Right lobe of liver (tissue), 6 donors: Measurements from ENCODE around the gene GVQW3. TPM values are rescaled to one million over a fixed set of nuclear protein-coding genes. Genes with fewer than 3 reads are reported as not detected.

Experiments
- ATAC-seq, 4 donors: fragments of 200-7000 bp; cut with Tn5 transposase; one replicate each; pipeline ENCODE4 v1.9.1; 2020; ENCODE audit warnings: mild to moderate bottlenecking in 4 of 4, moderate library complexity in 4 of 4
- DNase-seq, 3 donors: peaks; one replicate each; pipeline ENCODE4 v3.0.0-alpha.2; 2020
- H3K27ac ChIP-seq, 3 donors: fragments of 200-600 bp; one replicate each; pipeline ENCODE4 v1.8.0; 2022
- H3K27me3 ChIP-seq, 2 donors: fragments of 200-600 bp; one replicate each; pipeline ENCODE4 v1.8.0; 2022
- H3K36me3 ChIP-seq, 4 donors: fragments of 200-600 bp; sonication (generic) in 1 of 4; one replicate each; pipeline versions ENCODE4 v1.5.1 to v1.8.0; 2017 to 2022; ENCODE audit warnings: control low read depth in 1 of 4
- H3K4me1 ChIP-seq, 4 donors: fragments of 200-600 bp; sonication (generic) in 1 of 4; one replicate each; pipeline versions ENCODE4 v1.5.1 to v1.8.0; 2017 to 2022; ENCODE audit warnings: control low read depth in 1 of 4
- H3K4me3 ChIP-seq, 3 donors: fragments of 200-600 bp; one replicate each; pipeline ENCODE4 v1.8.0; 2022
- H3K9me3 ChIP-seq, 4 donors: fragments of 200-600 bp; sonication (generic) in 1 of 4; one replicate each; pipeline versions ENCODE4 v1.5.1 to v1.8.0; 2017 to 2022; ENCODE audit warnings: control low read depth in 1 of 4
- POLR2A ChIP-seq: fragments of 450-650 bp; IDR thresholded peaks from one replicate; pipeline ENCODE4 v1.6.1; 2017; ENCODE audit warnings: antibody characterized with exemption, mild to moderate bottlenecking
- WGBS: methylation state at CpG from one replicate; pipeline ENCODE4 v1.1.6; 2018; ENCODE audit warnings: low coverage, low lambda C conversion rate; ENCODE audit not compliant: insufficient coverage; ENCODE audit errors: missing lambda C conversion rate; 5-methylcytosine and 5-hydroxymethylcytosine counted together
- intact Hi-C, 2 donors: fragments of 100-400 bp; cut with DNase I; formaldehyde crosslinking; loops; one replicate each; pipeline versions ENCODE4 v1.11.2 to v1.14.1; 2022
- total RNA-seq, 6 experiments: library from RNA; depleted of rRNA in 2 of 6; stranded (reverse); fragments of >200 nt in 2 of 6; fragmentation: NEBNext Ultra II Directional in 3 of 6; extraction: Animal tissue kit (Norgen Biotek cat#: 25700) in 3 of 6; gene quantifications; one replicate each; pipeline versions ENCODE4 v1.1.0 to v1.2.4, GENCODE V29; 2016 to 2023
- TF ChIP-seq, protein P1 (sequence below), 4 donors: fragments of 200-600 bp in 3 of 4; fragments of 450-650 bp in 1 of 4; IDR thresholded peaks; one replicate each; pipeline versions ENCODE4 v1.5.1 to v1.8.0; 2016 to 2022; ENCODE audit warnings: antibody characterized with exemption in 4 of 4, mild to moderate bottlenecking in 2 of 4
- donor health status: DM: no; HTN: yes; CAD: no.
- donor health status: DM: no; HTN: no; CAD: no.
- donor health status: DM: no; HTN: no; CAD: no.
- donor health status: DM: no; HTN: yes; CAD: no.
- donor health status: DM: no; HTN: yes; CAD: no.

Gene GVQW3
- total RNA-seq, 6 experiments from 2014 or later = 0.32 to 0.84 (median 0.49) TPM; not detected in 1

DNA sequence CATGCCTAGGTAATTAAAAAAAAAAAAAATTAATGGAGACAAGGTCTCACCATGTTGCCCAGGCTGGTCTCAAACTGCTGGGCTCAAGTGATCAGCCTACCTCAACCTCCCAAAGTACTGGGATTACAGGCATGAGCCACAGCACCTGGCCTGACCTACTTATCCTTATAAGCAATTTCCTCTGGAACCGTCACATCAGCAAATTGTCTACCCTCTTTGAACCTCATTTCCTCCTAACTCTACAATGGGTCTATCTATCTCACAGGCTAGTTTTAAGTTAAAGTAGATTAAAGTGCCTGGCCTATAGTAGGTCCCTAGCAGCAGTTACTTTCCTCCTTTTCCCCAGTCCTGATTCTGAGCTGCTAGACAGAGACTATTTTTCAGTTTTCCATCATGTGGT lies 43.7 kb upstream of the GVQW3 start:
- no peak overlapping the region for H3K27ac ChIP-seq
- no peak for TF ChIP-seq POLR2A
- TF ChIP-seq, protein P1, sequence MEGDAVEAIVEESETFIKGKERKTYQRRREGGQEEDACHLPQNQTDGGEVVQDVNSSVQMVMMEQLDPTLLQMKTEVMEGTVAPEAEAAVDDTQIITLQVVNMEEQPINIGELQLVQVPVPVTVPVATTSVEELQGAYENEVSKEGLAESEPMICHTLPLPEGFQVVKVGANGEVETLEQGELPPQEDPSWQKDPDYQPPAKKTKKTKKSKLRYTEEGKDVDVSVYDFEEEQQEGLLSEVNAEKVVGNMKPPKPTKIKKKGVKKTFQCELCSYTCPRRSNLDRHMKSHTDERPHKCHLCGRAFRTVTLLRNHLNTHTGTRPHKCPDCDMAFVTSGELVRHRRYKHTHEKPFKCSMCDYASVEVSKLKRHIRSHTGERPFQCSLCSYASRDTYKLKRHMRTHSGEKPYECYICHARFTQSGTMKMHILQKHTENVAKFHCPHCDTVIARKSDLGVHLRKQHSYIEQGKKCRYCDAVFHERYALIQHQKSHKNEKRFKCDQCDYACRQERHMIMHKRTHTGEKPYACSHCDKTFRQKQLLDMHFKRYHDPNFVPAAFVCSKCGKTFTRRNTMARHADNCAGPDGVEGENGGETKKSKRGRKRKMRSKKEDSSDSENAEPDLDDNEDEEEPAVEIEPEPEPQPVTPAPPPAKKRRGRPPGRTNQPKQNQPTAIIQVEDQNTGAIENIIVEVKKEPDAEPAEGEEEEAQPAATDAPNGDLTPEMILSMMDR (IDR thresholded peaks at IDR 0.05) = no peak
- intact Hi-C loops = no loop called here
- 57% methylated on average over 1 of the region's 1 CpG for WGBS
- no peaks in the 10 kb centered on the region for H3K4me1 ChIP-seq
- no peak for DNase-seq
- H3K27me3 ChIP-seq = no peaks in the 10 kb centered on the region
- H3K36me3 ChIP-seq = no peaks in the 10 kb centered on the region
- no peak for ATAC-seq
- no peak overlapping the region for H3K4me3 ChIP-seq
- no peaks in the 10 kb centered on the region for H3K9me3 ChIP-seq

DNA sequence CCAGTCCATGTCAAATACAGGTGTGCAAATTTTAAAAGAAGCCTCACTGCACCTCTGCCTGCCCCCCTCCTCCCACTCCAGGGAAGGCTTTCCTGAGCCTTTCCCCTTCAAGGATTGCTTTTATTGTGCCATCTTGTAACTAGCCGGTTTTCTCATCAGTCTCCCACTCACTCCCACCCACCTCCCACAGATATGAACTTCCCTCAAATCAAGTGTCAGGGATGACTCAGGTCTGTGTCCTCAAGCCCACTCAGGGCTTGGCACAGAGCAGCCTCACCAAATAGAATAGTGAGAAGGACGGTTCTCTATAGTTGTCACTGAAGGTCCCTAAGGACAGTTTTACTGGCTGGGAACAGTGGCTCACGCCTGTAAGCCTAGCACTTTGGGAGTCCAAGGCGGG lies 43.2 kb upstream of the GVQW3 start:
- H3K4me3 ChIP-seq = no peak overlapping the region
- H3K27ac ChIP-seq = no peak overlapping the region
- H3K4me1 ChIP-seq = no peaks in the 10 kb centered on the region
- WGBS = 60% methylated on average over 2 of the region's 4 CpGs
- no peaks in the 10 kb centered on the region for H3K36me3 ChIP-seq
- TF ChIP-seq, protein P1 (IDR thresholded peaks at IDR 0.05) = no peak
- TF ChIP-seq POLR2A = no peak
- no peak for DNase-seq
- no peaks in the 10 kb centered on the region for H3K27me3 ChIP-seq
- no peak for ATAC-seq
- H3K9me3 ChIP-seq = no peaks in the 10 kb centered on the region
- intact Hi-C loops = no loop called here

DNA sequence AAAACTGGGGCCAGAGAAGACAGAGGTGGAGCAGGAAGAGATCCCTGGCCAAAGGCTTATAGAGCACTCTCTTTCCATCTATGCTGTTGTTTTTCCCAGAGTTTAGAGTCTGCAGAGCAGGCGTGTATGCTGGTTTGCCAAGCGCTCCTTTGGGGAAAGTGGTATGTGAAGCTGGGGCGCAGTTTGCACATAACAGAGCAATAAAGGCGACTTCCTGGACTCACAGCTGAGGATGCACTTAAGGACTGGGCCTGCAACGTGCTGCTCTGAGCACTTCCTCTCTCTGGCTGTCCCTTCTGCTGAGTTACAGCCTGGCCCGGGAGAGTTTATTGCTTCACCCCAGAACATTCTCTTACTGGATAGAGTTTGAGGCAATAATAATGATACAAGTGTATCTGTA lies 41.9 kb upstream of the GVQW3 start:
- no peaks in the 10 kb centered on the region for H3K36me3 ChIP-seq
- no peaks in the 10 kb centered on the region for H3K27me3 ChIP-seq
- WGBS = 38% methylated on average over 2 of the region's 6 CpGs
- ATAC-seq = peak; percentile 66 to 83 (median 72)
- intact Hi-C loops = no loop called here
- H3K9me3 ChIP-seq = no peaks in the 10 kb centered on the region
- TF ChIP-seq, protein P1 (IDR thresholded peaks at IDR 0.05) = no peak
- no peak for TF ChIP-seq POLR2A
- no peak overlapping the region for H3K27ac ChIP-seq
- peak in 1 of 3 donors; percentile 30 for DNase-seq
- no peaks in the 10 kb centered on the region for H3K4me1 ChIP-seq
- no peak overlapping the region for H3K4me3 ChIP-seq

DNA sequence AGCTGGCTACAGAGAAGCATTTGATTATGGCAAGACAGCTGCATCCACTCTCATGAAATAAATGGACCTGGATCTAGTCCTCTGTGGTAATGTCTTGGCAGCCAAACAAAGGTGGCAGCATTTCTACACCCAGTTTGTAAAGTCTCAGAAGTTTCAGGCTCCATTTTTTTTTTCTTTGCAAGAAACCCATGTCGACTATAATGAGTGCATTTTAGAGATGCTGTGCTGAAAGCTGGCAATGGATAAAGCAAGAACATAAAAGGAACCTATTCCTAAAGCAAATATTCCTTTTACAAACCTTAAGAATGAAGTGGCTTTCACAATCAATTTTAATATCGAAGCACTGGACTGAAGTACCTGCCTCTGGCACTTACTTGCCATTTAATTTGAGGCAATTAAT lies 33.7 kb upstream of the GVQW3 start:
- H3K4me1 ChIP-seq = no peaks in the 10 kb centered on the region
- intact Hi-C loops = no loop called here
- 68% methylated on average over 2 of the region's 2 CpGs for WGBS
- no peaks in the 10 kb centered on the region for H3K27me3 ChIP-seq
- ATAC-seq = no peak
- H3K9me3 ChIP-seq = no peaks in the 10 kb centered on the region
- no peak for DNase-seq
- H3K27ac ChIP-seq = no peak overlapping the region
- no peak overlapping the region for H3K4me3 ChIP-seq
- no peak for TF ChIP-seq POLR2A
- TF ChIP-seq, protein P1 (IDR thresholded peaks at IDR 0.05) = no peak
- peaks cover 0 to 4% (median 0%) of the 10 kb centered on the region in 4 donors for H3K36me3 ChIP-seq

DNA sequence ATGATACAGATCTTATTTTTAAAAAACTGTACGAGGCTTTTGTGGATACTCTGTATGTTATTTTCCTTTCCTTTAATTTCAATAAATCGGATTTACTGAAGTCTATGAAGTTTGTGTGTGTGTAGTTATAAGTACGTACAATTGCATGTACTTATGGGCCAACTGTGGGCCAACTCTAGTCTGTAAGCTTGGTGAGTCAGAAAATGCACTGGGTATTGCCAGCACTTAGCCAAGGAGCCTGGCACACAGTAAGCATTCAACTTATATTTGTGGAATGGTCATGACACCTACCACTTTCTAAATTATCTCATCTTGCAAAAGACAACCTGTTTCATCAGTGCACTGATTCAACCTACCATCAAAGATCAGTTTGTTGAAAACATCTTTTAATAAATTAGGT lies 32.8 kb upstream of the GVQW3 start:
- TF ChIP-seq, protein P1 (IDR thresholded peaks at IDR 0.05) = no peak
- TF ChIP-seq POLR2A = no peak
- WGBS = 93% methylated on average over 3 of the region's 3 CpGs
- Histone ChIP-seq H3K9me3 (no peaks in the 10 kb centered on the region), H3K27ac (no peak overlapping the region), H3K4me3 (no peak overlapping the region), H3K27me3 (no peaks in the 10 kb centered on the region), H3K36me3 (peaks cover 0 to 4% (median 0%) of the 10 kb centered on the region in 4 donors), H3K4me1 (no peaks in the 10 kb centered on the region)
- DNase-seq (no peak), ATAC-seq (no peak)
- intact Hi-C loops = no loop called here
